Spinal cord (tissue), 10 donors: Measurements from ENCODE around the gene FCHSD1. TPM values are rescaled to one million over a fixed set of nuclear protein-coding genes. Genes with fewer than 3 reads are reported as not detected.
A peak's percentile ranks its signal among the peaks of the same experiment; 100 is the strongest.

Experiments
- DNase-seq, 6 donors: peaks; one replicate each; pipeline versions ENCODE4 v3.0.0 to v3.0.0-alpha.2; 2013 to 2015; ENCODE audit warnings: low spot score in 6 of 6, low read depth in 4 of 6
- H3K27ac ChIP-seq: one replicate; pipeline ENCODE4 v1.5.1; 2013; ENCODE audit warnings: low read depth, low read length, control low read depth
- H3K27me3 ChIP-seq: one replicate; pipeline ENCODE4 v1.6.1; 2013; ENCODE audit warnings: low read length; ENCODE audit not compliant: control insufficient read depth, insufficient read depth
- H3K36me3 ChIP-seq: one replicate; pipeline ENCODE4 v1.6.1; 2013; ENCODE audit warnings: low read length; ENCODE audit not compliant: control insufficient read depth, insufficient read depth
- H3K4me1 ChIP-seq: one replicate; pipeline ENCODE4 v1.6.1; 2013; ENCODE audit warnings: low read length; ENCODE audit not compliant: control insufficient read depth, insufficient read depth
- H3K4me3 ChIP-seq: one replicate; pipeline ENCODE4 v1.5.1; 2013; ENCODE audit warnings: low read depth, low read length, control low read depth
- H3K9me3 ChIP-seq: one replicate; pipeline ENCODE4 v1.6.1; 2013; ENCODE audit warnings: low read length; ENCODE audit not compliant: control insufficient read depth, insufficient read depth
- WGBS: methylation state at CpG from one replicate; pipeline ENCODE4 v1.1.5; 2013; ENCODE audit warnings: missing lambda C conversion rate; ENCODE audit not compliant: insufficient coverage; 5-methylcytosine and 5-hydroxymethylcytosine counted together
- polyA plus RNA-seq, 2 donors: library from polyadenylated mRNA; unstranded; fragments of 120-200 nt; gene quantifications; one replicate each; pipeline ENCODE4 v1.2.1, GENCODE V29; 2013; ENCODE audit not compliant: insufficient read length in 2 of 2
- total RNA-seq, 2 donors: library from RNA; depleted of rRNA in 1 of 2; stranded (reverse); fragments of 120-200 nt in 1 of 2; fragments of >200 nt in 1 of 2; gene quantifications; one replicate each; pipeline versions ENCODE4 v1.2.3 to v1.2.4, GENCODE V29; 2013 to 2014
- donor health status: healthy.

Gene FCHSD1
- total and polyA plus RNA-seq, 4 donors, result 8.1 to 20.0 (median 13.3) TPM

- no peak for DNase-seq
- no peaks in the 10 kb centered on the region for H3K4me1 ChIP-seq
- H3K27ac ChIP-seq, result no peak overlapping the region
- H3K27me3 ChIP-seq, result no peaks in the 10 kb centered on the region
- no peaks in the 10 kb centered on the region for H3K9me3 ChIP-seq
- H3K36me3 ChIP-seq, result peaks cover 61% of the 10 kb centered on the region
- WGBS, result 77% methylated on average over 5 of the region's 5 CpGs
- H3K4me3 ChIP-seq, result no peak overlapping the region
These were observed 27.6 kb downstream of the FCHSD1 start for GRCh38 chr5:141623611-141624010.

DNA sequence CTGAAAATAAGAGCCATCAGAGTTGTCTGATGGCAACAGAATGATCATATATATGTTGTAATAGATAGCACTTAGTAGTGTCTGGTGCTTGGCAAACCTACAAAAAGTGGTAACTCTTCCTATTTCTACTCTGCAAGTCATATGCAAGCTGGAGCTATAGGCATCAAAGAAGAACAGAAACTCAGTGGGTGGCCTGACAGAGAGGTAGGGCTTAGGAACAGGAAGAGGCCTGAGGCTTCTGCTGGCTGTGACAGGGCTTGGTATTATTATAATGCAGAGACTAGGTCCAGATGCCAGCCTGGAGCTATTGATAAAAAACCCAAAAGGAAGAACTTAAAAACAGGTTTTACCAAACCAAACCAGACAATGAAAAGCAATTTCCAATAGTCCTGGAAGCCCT is 28.0 kb downstream of the FCHSD1 start:
- Histone ChIP-seq H3K4me3 (no peak overlapping the region), H3K27ac (no peak overlapping the region), H3K9me3 (no peaks in the 10 kb centered on the region), H3K36me3 (peaks cover 57% of the 10 kb centered on the region), H3K27me3 (no peaks in the 10 kb centered on the region), H3K4me1 (peaks cover 4% of the 10 kb centered on the region)
- no peak for DNase-seq

DNA sequence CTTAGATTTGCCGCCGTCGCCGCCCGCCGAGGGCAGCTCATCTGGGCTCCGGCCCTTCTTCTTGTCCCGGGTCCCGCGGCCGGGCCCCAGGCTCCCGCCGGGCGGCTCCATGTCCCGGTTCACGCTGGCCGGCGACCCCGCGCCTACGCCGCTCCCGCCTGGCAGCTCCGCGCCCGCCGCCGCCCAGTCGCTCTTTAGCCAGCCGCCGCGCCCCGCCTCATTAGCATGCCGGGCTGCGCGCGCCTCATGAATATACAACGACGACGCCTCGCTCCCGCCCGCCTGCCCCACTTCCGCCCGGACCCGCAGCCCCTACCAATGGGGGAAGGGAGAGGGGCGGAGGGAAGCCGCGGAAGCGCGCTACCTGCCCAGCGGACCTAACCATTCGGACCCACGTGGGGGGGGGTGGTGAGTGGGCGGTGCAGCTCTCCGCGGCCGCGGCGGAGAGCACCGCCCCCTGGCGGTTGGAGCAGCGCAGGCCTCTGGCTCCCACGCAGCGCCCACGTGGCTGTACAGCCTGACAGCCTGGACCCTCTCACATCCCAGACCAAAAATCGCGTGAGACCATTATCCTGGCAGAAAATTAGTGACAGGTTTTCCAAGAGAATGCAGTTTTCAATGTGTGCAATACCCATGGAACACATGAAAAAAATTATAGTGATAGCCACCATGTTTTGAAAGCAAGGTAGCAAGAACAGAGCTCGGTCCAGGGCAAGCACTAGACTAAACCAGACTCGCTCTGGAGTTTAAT is 32.2 kb downstream of the FCHSD1 start, which contains the start of gene DIAPH1:
DIAPH1 (minus strand) TSS at position 197 of the 751 bp plus-strand sequence; CDS start at position 111, 86 bp downstream.
- Histone ChIP-seq H3K4me1 (peaks cover 7% of the 10 kb centered on the region), H3K4me3 (peak within 1 kb of the TSS; percentile 84), H3K9me3 (no peaks in the 10 kb centered on the region), H3K27me3 (no peaks in the 10 kb centered on the region), H3K36me3 (peaks cover 22% of the 10 kb centered on the region), H3K27ac (peak within 1 kb of the TSS; percentile 62)
- DNase-seq, result peak; percentile 82 to 99 (median 94)
- WGBS, result 2% methylated on average over 70 of the region's 70 CpGs

GRCh38 chr5:141618030-141618803 is 33.0 kb downstream of the FCHSD1 start:
- no peaks in the 10 kb centered on the region for H3K9me3 ChIP-seq
- peak overlapping the region; percentile 84 for H3K4me3 ChIP-seq
- H3K36me3 ChIP-seq, result peaks cover 15% of the 10 kb centered on the region
- H3K27me3 ChIP-seq, result no peaks in the 10 kb centered on the region
- H3K27ac ChIP-seq, result peak overlapping the region; percentile 62
- peaks cover 7% of the 10 kb centered on the region for H3K4me1 ChIP-seq
- WGBS, result under 1% methylated on average over 36 of the region's 36 CpGs
- DNase-seq, result peak in 2 of 6 donors; percentile 51

DNA sequence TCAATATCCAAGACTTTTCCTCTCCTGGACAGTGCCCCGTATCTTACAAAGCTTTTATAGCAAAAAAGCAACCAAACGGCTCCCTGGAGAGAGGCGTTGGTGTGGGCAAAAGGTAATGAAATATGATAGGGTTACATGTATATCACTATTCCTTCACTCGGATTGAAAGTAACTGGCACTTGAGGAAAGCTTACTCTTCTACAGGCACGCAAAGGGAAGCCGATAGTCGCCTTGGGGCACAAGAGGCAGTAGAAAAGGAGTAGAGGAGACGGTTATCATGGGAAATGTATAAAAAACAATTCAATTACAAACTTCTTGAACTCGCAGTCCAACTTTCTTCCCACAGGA is 33.6 kb downstream of the FCHSD1 start:
- H3K36me3 ChIP-seq, result peaks cover 10% of the 10 kb centered on the region
- H3K9me3 ChIP-seq, result no peaks in the 10 kb centered on the region
- peak overlapping the region; percentile 84 for H3K4me3 ChIP-seq
- peak in 1 of 6 donors; percentile 2 for DNase-seq
- H3K4me1 ChIP-seq, result peaks cover 7% of the 10 kb centered on the region
- peak overlapping the region; percentile 16 for H3K27ac ChIP-seq
- WGBS, result no CpG with 5 or more reads among the region's 9 CpGs
- H3K27me3 ChIP-seq, result no peaks in the 10 kb centered on the region

GRCh38 chr5:141617128-141617527 is 34.1 kb downstream of the FCHSD1 start:
- no CpG with 5 or more reads among the region's 2 CpGs for WGBS
- no peak overlapping the region for H3K4me3 ChIP-seq
- peaks cover 6% of the 10 kb centered on the region for H3K36me3 ChIP-seq
- H3K27ac ChIP-seq, result no peak overlapping the region
- H3K4me1 ChIP-seq, result peaks cover 7% of the 10 kb centered on the region
- no peak for DNase-seq
- no peaks in the 10 kb centered on the region for H3K27me3 ChIP-seq
- H3K9me3 ChIP-seq, result no peaks in the 10 kb centered on the region

DNA sequence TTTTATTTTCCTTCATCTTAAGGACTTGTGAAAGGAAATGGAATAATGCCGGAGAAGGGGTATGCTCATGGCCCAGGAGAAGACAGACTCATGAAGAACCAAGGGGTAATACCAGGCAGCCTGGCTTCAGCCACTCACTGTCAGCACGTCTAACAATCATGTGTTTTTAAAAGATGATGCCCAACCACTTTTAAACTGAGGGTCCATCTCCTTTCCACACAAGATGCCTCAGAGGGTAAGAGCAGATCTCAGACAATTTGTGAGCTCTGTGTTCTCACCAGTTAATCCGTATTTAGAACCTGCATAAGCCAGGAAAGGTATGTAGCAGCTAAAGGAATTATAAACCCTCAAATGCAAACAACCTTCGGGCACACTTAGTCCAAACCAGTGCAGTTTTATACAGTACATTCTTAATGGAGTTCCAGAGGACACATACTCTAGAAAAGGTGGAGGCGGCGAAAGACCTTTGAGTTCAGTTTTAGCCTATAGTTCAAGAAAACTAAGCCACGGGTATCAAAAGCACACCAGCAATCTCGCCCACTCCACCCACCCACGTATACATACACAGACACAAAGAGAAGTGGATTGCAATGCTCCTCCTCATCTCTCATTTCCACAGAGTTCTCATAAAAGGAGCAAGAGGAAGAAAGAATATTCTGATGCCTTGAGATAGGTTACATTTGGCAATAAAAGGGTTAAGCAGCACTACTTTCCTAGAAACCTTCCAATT is 35.1 kb downstream of the FCHSD1 start:
- no peak overlapping the region for H3K27ac ChIP-seq
- 91% methylated on average over 4 of the region's 9 CpGs for WGBS
- peaks cover 4% of the 10 kb centered on the region for H3K36me3 ChIP-seq
- H3K4me1 ChIP-seq, result peaks cover 7% of the 10 kb centered on the region
- no peak overlapping the region for H3K4me3 ChIP-seq
- H3K27me3 ChIP-seq, result no peaks in the 10 kb centered on the region
- no peaks in the 10 kb centered on the region for H3K9me3 ChIP-seq
- no peak for DNase-seq

- DNase-seq, result no peak
- H3K4me3 ChIP-seq, result no peak overlapping the region
- no peaks in the 10 kb centered on the region for H3K27me3 ChIP-seq
- no peaks in the 10 kb centered on the region for H3K36me3 ChIP-seq
- H3K9me3 ChIP-seq, result no peaks in the 10 kb centered on the region
- peaks cover 5% of the 10 kb centered on the region for H3K4me1 ChIP-seq
- no peak overlapping the region for H3K27ac ChIP-seq
These were observed 37.9 kb downstream of the FCHSD1 start for GRCh38 chr5:141613344-141613743.

GRCh38 chr5:141611289-141611688 is 39.9 kb downstream of the FCHSD1 start:
- DNase-seq, result no peak
- no peak overlapping the region for H3K4me3 ChIP-seq
- H3K4me1 ChIP-seq, result no peaks in the 10 kb centered on the region
- no peaks in the 10 kb centered on the region for H3K27me3 ChIP-seq
- 90% methylated on average over 3 of the region's 3 CpGs for WGBS
- no peaks in the 10 kb centered on the region for H3K36me3 ChIP-seq
- H3K27ac ChIP-seq, result no peak overlapping the region
- no peaks in the 10 kb centered on the region for H3K9me3 ChIP-seq
